Measurements from ENCODE around the gene STARD9. TPM values are rescaled to one million over a fixed set of nuclear protein-coding genes. Genes with fewer than 3 reads are reported as not detected.
A peak's percentile ranks its signal among the peaks of the same experiment; 100 is the strongest.

Gene STARD9
- total RNA-seq, 2 donors from 2014 or later: 0.97 to 2.9 TPM

DNA sequence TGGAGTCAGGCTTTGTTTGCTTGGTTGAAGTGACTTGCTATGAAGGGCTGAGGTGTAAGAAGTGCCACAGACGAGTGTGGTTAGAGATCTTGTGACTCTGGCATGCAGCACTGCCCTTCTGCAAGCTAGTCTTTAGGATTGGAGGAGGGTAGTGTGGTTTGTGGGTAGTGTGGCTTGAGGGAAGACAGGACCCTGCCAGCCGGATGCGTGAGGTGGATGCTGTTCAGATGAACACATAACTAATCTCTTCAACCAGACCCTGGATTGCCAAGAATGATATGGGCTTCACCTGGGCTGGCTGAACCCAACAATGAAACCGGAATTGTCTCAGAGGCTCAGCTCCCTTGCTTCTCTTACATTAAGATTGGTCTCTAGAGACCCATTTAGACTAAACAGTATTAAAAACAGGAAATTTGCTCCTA is 32.7 kb downstream of the STARD9 start:
- Histone ChIP-seq H3K4me3 (ENCODE audit: low read length) (no peak overlapping the region), H3K9ac (ENCODE audit: extremely low read depth, low read length, poor library complexity, severe bottlenecking) (no peak overlapping the region), H3K9me3 (ENCODE audit: control insufficient read depth, low read length) (peaks cover 6% of the 10 kb centered on the region), H3K4me1 (ENCODE audit: control insufficient read depth, insufficient read depth, low read length) (peaks cover 2% of the 10 kb centered on the region), H3K27me3 (ENCODE audit: control insufficient read depth, insufficient read depth, low read length, poor library complexity, severe bottlenecking) (peaks cover 29% of the 10 kb centered on the region), H3K27ac (ENCODE audit: low read depth, low read length) (no peak overlapping the region), H3K36me3 (ENCODE audit: control insufficient read depth, insufficient read depth, low read length) (no peaks in the 10 kb centered on the region)
- TF ChIP-seq CTCF (conservative IDR thresholded peaks at IDR 0.05): no peak
- 92 to 93% methylated on average over 3 to 4 of the region's 4 CpGs for WGBS, 2 experiments (ENCODE audit: insufficient coverage in 1 of 2, insufficient read length in 1 of 2)
- H3K27ac Mint-ChIP-seq: peak overlapping the region; percentile 40
- no peak for DNase-seq
- H3K4me1 Mint-ChIP-seq: peaks cover 6% of the 10 kb centered on the region
- no peak overlapping the region for H3K4me3 Mint-ChIP-seq
- H3K9me3 Mint-ChIP-seq: peaks cover 7% of the 10 kb centered on the region
- H3K36me3 Mint-ChIP-seq (ENCODE audit: low read depth): no peaks in the 10 kb centered on the region
- peaks cover 3% of the 10 kb centered on the region for H3K27me3 Mint-ChIP-seq (ENCODE audit: insufficient read depth)

DNA sequence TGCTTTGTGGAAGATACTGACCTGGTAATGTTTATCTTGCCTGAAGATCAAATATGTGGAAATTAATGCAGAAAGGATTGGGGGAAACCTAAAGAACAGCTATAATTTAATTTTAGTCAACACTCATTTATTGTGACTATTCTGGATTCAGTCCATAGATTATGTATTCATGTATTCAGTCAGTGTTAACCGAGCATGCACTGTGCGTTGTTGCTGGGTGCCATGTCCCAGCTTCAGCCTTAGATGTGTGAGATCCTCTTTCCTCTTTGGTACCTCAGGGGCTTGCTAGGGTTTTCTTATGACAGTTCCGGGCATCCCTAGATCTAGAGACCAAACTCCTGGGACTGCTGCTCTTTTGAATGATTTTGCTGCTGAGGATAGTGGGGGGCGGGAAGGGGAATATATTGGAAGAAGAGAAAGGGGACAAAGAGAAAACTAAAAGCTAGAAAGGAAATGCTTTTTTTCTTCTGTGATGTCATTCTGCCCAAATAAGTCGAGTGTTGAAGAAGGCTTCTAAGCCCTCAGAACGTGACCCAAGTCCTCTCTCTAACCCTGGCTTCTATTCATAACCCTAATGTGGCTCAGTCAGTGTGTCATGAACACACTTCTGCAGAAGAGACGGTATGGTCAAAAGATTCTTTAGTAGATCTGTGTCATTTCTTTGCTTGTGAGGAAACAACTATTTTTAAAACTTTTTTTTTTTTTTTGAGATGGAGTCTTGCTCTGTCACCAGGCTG is 33.5 kb downstream of the STARD9 start:
- Histone ChIP-seq H3K4me1 (ENCODE audit: control insufficient read depth, insufficient read depth, low read length) (peaks cover 2% of the 10 kb centered on the region), H3K4me3 (ENCODE audit: low read length) (no peak overlapping the region), H3K9ac (ENCODE audit: extremely low read depth, low read length, poor library complexity, severe bottlenecking) (no peak overlapping the region), H3K27ac (ENCODE audit: low read depth, low read length) (no peak overlapping the region), H3K27me3 (ENCODE audit: control insufficient read depth, insufficient read depth, low read length, poor library complexity, severe bottlenecking) (peaks cover 29% of the 10 kb centered on the region), H3K9me3 (ENCODE audit: control insufficient read depth, low read length) (no peaks in the 10 kb centered on the region), H3K36me3 (ENCODE audit: control insufficient read depth, insufficient read depth, low read length) (no peaks in the 10 kb centered on the region)
- Mint-ChIP-seq H3K4me1 (peaks cover 6% of the 10 kb centered on the region), H3K27me3 (ENCODE audit: insufficient read depth) (no peaks in the 10 kb centered on the region), H3K36me3 (ENCODE audit: low read depth) (no peaks in the 10 kb centered on the region), H3K4me3 (no peak overlapping the region), H3K27ac (no peak overlapping the region), H3K9me3 (no peaks in the 10 kb centered on the region)
- DNase-seq: no peak
- 92 to 93% methylated on average over 5 to 7 of the region's 7 CpGs for WGBS, 2 experiments (ENCODE audit: insufficient coverage in 1 of 2, insufficient read length in 1 of 2)
- TF ChIP-seq CTCF (conservative IDR thresholded peaks at IDR 0.05): no peak

GRCh38 chr15:42611532-42611931 is 36.1 kb downstream of the STARD9 start:
- TF ChIP-seq CTCF (conservative IDR thresholded peaks at IDR 0.05): no peak
- no peak for DNase-seq
- H3K4me3 Mint-ChIP-seq: no peak overlapping the region
- no peak overlapping the region for H3K4me3 ChIP-seq (ENCODE audit: low read length)
- H3K4me1 Mint-ChIP-seq: peaks cover 6% of the 10 kb centered on the region
- 73% methylated on average over 1 of the region's 1 CpG; no CpG with 5 or more reads in 1 of the 2 experiments for WGBS, 2 experiments (ENCODE audit: insufficient coverage in 1 of 2, insufficient read length in 1 of 2)
- H3K27me3 Mint-ChIP-seq (ENCODE audit: insufficient read depth): no peaks in the 10 kb centered on the region
- H3K9ac ChIP-seq (ENCODE audit: extremely low read depth, low read length, poor library complexity, severe bottlenecking): no peak overlapping the region
- no peaks in the 10 kb centered on the region for H3K9me3 Mint-ChIP-seq
- H3K9me3 ChIP-seq (ENCODE audit: control insufficient read depth, low read length): no peaks in the 10 kb centered on the region
- peaks cover 2% of the 10 kb centered on the region for H3K4me1 ChIP-seq (ENCODE audit: control insufficient read depth, insufficient read depth, low read length)
- no peak overlapping the region for H3K27ac ChIP-seq (ENCODE audit: low read depth, low read length)
- no peak overlapping the region for H3K27ac Mint-ChIP-seq
- H3K36me3 ChIP-seq (ENCODE audit: control insufficient read depth, insufficient read depth, low read length): no peaks in the 10 kb centered on the region
- H3K36me3 Mint-ChIP-seq (ENCODE audit: low read depth): no peaks in the 10 kb centered on the region
- peaks cover 21% of the 10 kb centered on the region for H3K27me3 ChIP-seq (ENCODE audit: control insufficient read depth, insufficient read depth, low read length, poor library complexity, severe bottlenecking)
